ENCODE data around the gene DDX46. TPM values are rescaled to one million over a fixed set of nuclear protein-coding genes. Genes with fewer than 3 reads are reported as not detected.

DDX46 gene
- total and polyA plus RNA-seq, 2 of the 8 experiments (the other 6 are each of a cell fraction or from before 2014, with no cell fraction given) = 22.6 to 110 TPM

GRCh38 chr5:134878403-134878802 is 119.8 kb downstream of the DDX46 start:
- no peak overlapping the region for H2BK120ac ChIP-seq (replicated peaks; ENCODE audit: low read depth, low read length)
- H4K20me1 ChIP-seq (replicated peaks in 1 of 2; ENCODE audit: control insufficient read depth in 1 of 2, insufficient read depth in 2 of 2, low read length in 2 of 2) = no peaks in the 10 kb centered on the region
- H4K5ac ChIP-seq (ENCODE audit: insufficient read length, low read depth, low read length) = no peak overlapping the region
- H3K23me2 ChIP-seq (ENCODE audit: low read depth, low read length) = peaks cover 9% of the 10 kb centered on the region
- H2BK12ac ChIP-seq (ENCODE audit: low read depth, low read length) = no peak overlapping the region
- no peak overlapping the region for H2BK15ac ChIP-seq (ENCODE audit: low read length)
- ChIA-PET POLR2A (ENCODE audit: partially characterized antibody) (interaction anchor here (0.5 to 1.2 kb wide), 2 partner anchors 26 to 515 kb away, joined by 3 read pairs; partner anchors contain the start of gene PCBD2), CTCF (ENCODE audit: partially characterized antibody) (interaction anchor here (0.8 to 1.4 kb wide), 4 partner anchors 9 to 39 kb away, joined by 3 to 5 read pairs (median 4); no protein-coding TSS in a partner anchor)
- H2AK5ac ChIP-seq (ENCODE audit: low read depth, low read length) = no peak overlapping the region
- H3K4me2 ChIP-seq (ENCODE audit: insufficient read depth in 1 of 2, low read depth in 2 of 2, low read length in 2 of 2) = no peak overlapping the region
- H3K4ac ChIP-seq (replicated peaks; ENCODE audit: insufficient read length, low read depth, low read length) = no peak overlapping the region
- FAIRE-seq (no peak), DNase-seq (ENCODE audit: low read depth in 1 of 2, low spot score in 2 of 2) (no peak)
- no peak overlapping the region for H3K14ac ChIP-seq (ENCODE audit: insufficient read length)
- no peak overlapping the region for H3K9ac ChIP-seq (replicated peaks in 1 of 4; ENCODE audit: extremely low read depth in 1 of 4, low read depth in 3 of 4, low read length in 3 of 4)
- no peak overlapping the region for H3K23ac ChIP-seq (ENCODE audit: insufficient read length)
- TF ChIP-seq TAF1 (IDR thresholded peaks at IDR 0.05; ENCODE audit: low read depth, low read length) (no peak), NRF1 (IDR thresholded peaks at IDR 0.05; ENCODE audit: low read depth, low read length) (no peak), CBX5 (IDR thresholded peaks at IDR 0.05; ENCODE audit: low read depth, low read length) (no peak), USF2 (IDR thresholded peaks at IDR 0.05; ENCODE audit: low read length) (no peak), ATF3 (IDR thresholded peaks at IDR 0.05; ENCODE audit: insufficient read depth, low read depth, low read length) (no peak), SP1 (IDR thresholded peaks at IDR 0.05; ENCODE audit: low read depth, low read length) (no peak), TCF12 (IDR thresholded peaks at IDR 0.05; ENCODE audit: low read depth, low read length) (no peak)
- no peak overlapping the region for H3K56ac ChIP-seq (replicated peaks; ENCODE audit: insufficient read length, low read depth, low read length)
- 94% methylated on average over 3 of the region's 3 CpGs; no CpG with 5 or more reads in 1 of the 2 experiments for WGBS, 2 experiments (ENCODE audit: extremely low coverage in 1 of 2, insufficient coverage in 1 of 2, insufficient read length in 1 of 2, insufficient replicate concordance in 2 of 2, low coverage in 1 of 2, low lambda C conversion rate in 2 of 2, missing lambda C conversion rate in 1 of 2)
- no peak overlapping the region for H4K8ac ChIP-seq (ENCODE audit: extremely low read depth, insufficient read depth, low read length)
- no peak overlapping the region for H3K18ac ChIP-seq (ENCODE audit: extremely low read depth, low read length)
- H2AFZ ChIP-seq (ENCODE audit: low read length) = no peak overlapping the region
- H3K27me3 ChIP-seq (replicated peaks in 1 of 4; ENCODE audit: control insufficient read depth in 3 of 4, extremely low read depth in 1 of 4, insufficient read depth in 3 of 4, low read length in 3 of 4) = no peaks in the 10 kb centered on the region
- H3K79me1 ChIP-seq (ENCODE audit: low read depth, low read length) = 0 out of 2 replicates have a peak, but pooled peaks cover 3% of the 10 kb centered on the region
- H2BK5ac ChIP-seq (ENCODE audit: low read depth, low read length) = no peak overlapping the region
- H3K79me2 ChIP-seq (ENCODE audit: control insufficient read depth in 1 of 2, insufficient read depth in 2 of 2, low read length in 2 of 2) = no peaks in the 10 kb centered on the region; a peak in 2 of 4 replicates
- H3K9me3 ChIP-seq (ENCODE audit: insufficient read depth in 2 of 2, low read depth in 1 of 2, low read length in 1 of 2) = no peaks in the 10 kb centered on the region
- peaks cover 0 to 12% (median 8%) of the 10 kb centered on the region in 4 experiments; a peak in 6 of 7 replicates for H3K4me1 ChIP-seq (replicated peaks in 1 of 4; ENCODE audit: control insufficient read depth in 3 of 4, insufficient read depth in 4 of 4, low read length in 3 of 4)
- H3K36me3 ChIP-seq (ENCODE audit: control insufficient read depth in 2 of 4, insufficient read depth in 4 of 4, low read length in 3 of 4) = no peaks in the 10 kb centered on the region
- no peak overlapping the region for H3K4me3 ChIP-seq (ENCODE audit: extremely low read depth in 1 of 4, insufficient read depth in 2 of 4, low read depth in 3 of 4, low read length in 4 of 4)
- no peak overlapping the region for H2BK20ac ChIP-seq (ENCODE audit: low read length)
- no peak overlapping the region for H3K27ac ChIP-seq (ENCODE audit: low read depth, low read length)
- H4K91ac ChIP-seq (replicated peaks; ENCODE audit: insufficient read length, low read length) = no peak overlapping the region
